Transverse colon (tissue), 4 donors: ENCODE measurements around the gene ZNF337. TPM values are rescaled to one million over a fixed set of nuclear protein-coding genes. Genes with fewer than 3 reads are reported as not detected.

ENCODE experiments used
- DNase-seq: peaks from one replicate; pipeline ENCODE4 v3.0.0-alpha.2; 2019
- H3K27ac ChIP-seq, 4 donors: fragments of 200-600 bp; sonication (generic); 2 replicates each; pipeline ENCODE4 v1.5.1; 2016 to 2018; ENCODE audit warnings: inconsistent platforms in 4 of 4
- H3K27me3 ChIP-seq: fragments of 200-600 bp; sonication (generic); 2 replicates; pipeline ENCODE4 v1.5.1; 2017; ENCODE audit warnings: inconsistent platforms
- H3K36me3 ChIP-seq, 4 donors: fragments of 200-600 bp; sonication (generic); 2 replicates each; pipeline ENCODE4 v1.5.1; 2017 to 2019; ENCODE audit warnings: inconsistent platforms in 4 of 4
- H3K4me1 ChIP-seq, 4 donors: fragments of 200-600 bp; sonication (generic); 2 replicates each; pipeline ENCODE4 v1.5.1; 2017 to 2020; ENCODE audit warnings: inconsistent platforms in 4 of 4
- H3K4me3 ChIP-seq, 4 donors: fragments of 200-600 bp; sonication (generic); 1 replicate in 1 of 4; 2 replicates in 3 of 4; pipeline versions ENCODE4 v1.5.1 to v1.6.1; 2017 to 2019; ENCODE audit warnings: inconsistent platforms in 4 of 4
- H3K9me3 ChIP-seq, 2 donors: fragments of 200-600 bp; sonication (generic); 2 replicates each; pipeline ENCODE4 v1.5.1; 2017 to 2019; ENCODE audit warnings: inconsistent platforms in 2 of 2
- EP300 ChIP-seq: sonication (generic); formaldehyde crosslinking; IDR thresholded peaks from one replicate; pipeline ENCODE4 v1.6.1; 2017; ENCODE audit warnings: antibody characterized with exemption, low read depth
- POLR2A ChIP-seq: fragments of 450-650 bp; IDR thresholded peaks from one replicate; pipeline ENCODE4 v1.6.1; 2016; ENCODE audit warnings: antibody characterized with exemption, mild to moderate bottlenecking, moderate library complexity
- POLR2AphosphoS5 ChIP-seq, 3 donors: sonication (generic); formaldehyde crosslinking; IDR thresholded peaks; one replicate each; pipeline ENCODE4 v1.6.1; 2016; ENCODE audit warnings: antibody characterized with exemption in 3 of 3
- WGBS, 2 donors: methylation state at CpG; one replicate each; pipeline ENCODE4 v1.1.5; 2018; ENCODE audit warnings: low coverage in 1 of 2; 5-methylcytosine and 5-hydroxymethylcytosine counted together
- in situ Hi-C, 4 donors: fragments of 200-750 bp; cut with MboI; loops; one replicate each; pipeline versions ENCODE4 v1.15.0 to v1.15.1; 2017; ENCODE audit warnings: low sequenced_read_pairs in 3 of 4, low pct_ligation_motif_present in 1 of 4, low pct_unique_long_range_greater_than_20kb in 1 of 4
- intact Hi-C: fragments of 100-400 bp; cut with DNase I; formaldehyde crosslinking; loops from one replicate; pipeline ENCODE4 v1.15.1; 2023; ENCODE audit warnings: low total_unique reads
- total RNA-seq, 4 donors: library from RNA; depleted of rRNA; stranded (reverse); fragments of >200 nt; gene quantifications; one replicate each; pipeline ENCODE4 v1.1.0, GENCODE V29; 2016
- TF ChIP-seq, protein P1 (sequence below), 5 experiments: fragments of 200-600 bp in 3 of 5; fragments of 450-650 bp in 2 of 5; sonication (generic) in 3 of 5; IDR thresholded peaks; 1 replicate in 2 of 5; 2 replicates in 3 of 5; pipeline ENCODE4 v1.5.1; 2016 to 2017; ENCODE audit warnings: antibody characterized with exemption in 5 of 5, inconsistent platforms in 3 of 5, mild to moderate bottlenecking in 2 of 5, moderate library complexity in 1 of 5

Gene ZNF337
- total RNA-seq, 4 donors from 2014 or later: 5.2 to 17.1 (median 11.0) TPM

DNA sequence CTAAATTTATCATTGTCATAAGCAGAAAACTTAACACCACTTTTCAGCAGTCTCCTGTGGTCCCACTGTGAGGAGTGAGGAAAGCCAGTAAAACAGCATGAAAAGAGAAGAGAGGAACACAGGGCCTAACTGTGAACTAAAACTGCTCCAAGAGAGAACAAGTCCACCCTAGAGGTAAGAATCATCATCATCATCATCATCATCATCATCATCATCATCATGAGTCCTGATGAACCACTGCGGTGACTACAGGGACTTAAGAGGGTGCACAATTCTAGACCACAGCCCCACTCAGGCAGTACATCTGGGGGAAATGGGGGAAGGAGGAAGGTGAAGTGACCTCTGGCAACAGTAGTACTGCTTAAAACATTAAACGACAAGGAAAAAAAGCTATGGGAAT lies 13.6 kb downstream of the ZNF337 start:
- WGBS, 2 donors: 83 to 85% methylated on average over 2 of the region's 2 CpGs
- no peak for DNase-seq
- TF ChIP-seq POLR2AphosphoS5 (IDR thresholded peaks at IDR 0.05) (no peak), POLR2A (no peak), EP300 (no peak)
- TF ChIP-seq, protein P1, sequence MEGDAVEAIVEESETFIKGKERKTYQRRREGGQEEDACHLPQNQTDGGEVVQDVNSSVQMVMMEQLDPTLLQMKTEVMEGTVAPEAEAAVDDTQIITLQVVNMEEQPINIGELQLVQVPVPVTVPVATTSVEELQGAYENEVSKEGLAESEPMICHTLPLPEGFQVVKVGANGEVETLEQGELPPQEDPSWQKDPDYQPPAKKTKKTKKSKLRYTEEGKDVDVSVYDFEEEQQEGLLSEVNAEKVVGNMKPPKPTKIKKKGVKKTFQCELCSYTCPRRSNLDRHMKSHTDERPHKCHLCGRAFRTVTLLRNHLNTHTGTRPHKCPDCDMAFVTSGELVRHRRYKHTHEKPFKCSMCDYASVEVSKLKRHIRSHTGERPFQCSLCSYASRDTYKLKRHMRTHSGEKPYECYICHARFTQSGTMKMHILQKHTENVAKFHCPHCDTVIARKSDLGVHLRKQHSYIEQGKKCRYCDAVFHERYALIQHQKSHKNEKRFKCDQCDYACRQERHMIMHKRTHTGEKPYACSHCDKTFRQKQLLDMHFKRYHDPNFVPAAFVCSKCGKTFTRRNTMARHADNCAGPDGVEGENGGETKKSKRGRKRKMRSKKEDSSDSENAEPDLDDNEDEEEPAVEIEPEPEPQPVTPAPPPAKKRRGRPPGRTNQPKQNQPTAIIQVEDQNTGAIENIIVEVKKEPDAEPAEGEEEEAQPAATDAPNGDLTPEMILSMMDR (IDR thresholded peaks at IDR 0.05): no peak
- Histone ChIP-seq H3K27ac (no peak overlapping the region), H3K36me3 (peaks cover 0 to 20% (median 9%) of the 10 kb centered on the region in 4 donors), H3K4me1 (no peaks in the 10 kb centered on the region), H3K4me3 (no peak overlapping the region), H3K9me3 (no peaks in the 10 kb centered on the region), H3K27me3 (no peaks in the 10 kb centered on the region)
- in situ Hi-C loops: loop anchor here in 1 of 4 donors (25.0 kb wide), 1 partner anchor 179 kb away; no protein-coding TSS in a partner anchor
- intact Hi-C loops: no loop called here

DNA sequence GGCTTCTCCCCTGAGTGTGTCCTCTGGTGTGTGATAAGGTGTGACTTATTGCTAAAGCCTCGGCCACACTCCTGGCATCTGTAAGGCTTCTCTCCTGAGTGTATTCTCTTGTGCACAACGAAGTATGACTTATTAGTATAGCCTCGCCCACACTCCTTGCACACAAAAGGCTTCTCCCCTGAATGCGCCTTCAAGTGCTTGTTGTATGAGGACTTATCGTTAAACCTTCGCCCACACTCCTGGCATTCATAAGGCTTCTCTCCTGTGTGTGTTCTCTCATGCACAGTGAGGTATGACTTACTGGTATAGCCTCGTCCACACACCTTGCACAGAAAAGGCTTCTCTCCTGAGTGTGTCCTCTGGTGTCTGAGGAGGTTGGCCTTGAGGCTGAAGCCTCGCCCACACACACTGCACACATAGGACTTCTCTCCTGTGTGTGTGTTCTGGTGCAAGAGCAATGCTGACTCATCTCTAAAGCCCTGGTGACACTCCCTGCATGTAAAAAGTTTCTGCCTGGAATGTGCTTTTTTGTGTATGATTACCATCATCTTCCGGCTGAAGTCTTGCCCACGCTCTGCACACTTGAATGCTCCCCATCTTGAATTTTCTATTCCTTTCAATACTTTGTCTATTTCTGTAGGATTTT lies 20.4 kb downstream of the ZNF337 start:
- Histone ChIP-seq H3K27me3 (no peaks in the 10 kb centered on the region), H3K27ac (no peak overlapping the region), H3K4me3 (no peak overlapping the region), H3K4me1 (no peaks in the 10 kb centered on the region), H3K36me3 (peaks cover 0 to 47% (median 15%) of the 10 kb centered on the region in 4 donors), H3K9me3 (no peaks in the 10 kb centered on the region)
- in situ Hi-C loops (loop anchor here in 1 of 4 donors (25.0 kb wide), 1 partner anchor 186 kb away; no protein-coding TSS in a partner anchor), intact Hi-C loops (no loop called here)
- 92 to 99% methylated on average over 8 to 10 of the region's 10 CpGs for WGBS, 2 donors
- TF ChIP-seq, protein P1 (IDR thresholded peaks at IDR 0.05): no peak
- no peak for TF ChIP-seq EP300
- TF ChIP-seq POLR2A: no peak
- TF ChIP-seq POLR2AphosphoS5 (IDR thresholded peaks at IDR 0.05): no peak
- DNase-seq: no peak

DNA sequence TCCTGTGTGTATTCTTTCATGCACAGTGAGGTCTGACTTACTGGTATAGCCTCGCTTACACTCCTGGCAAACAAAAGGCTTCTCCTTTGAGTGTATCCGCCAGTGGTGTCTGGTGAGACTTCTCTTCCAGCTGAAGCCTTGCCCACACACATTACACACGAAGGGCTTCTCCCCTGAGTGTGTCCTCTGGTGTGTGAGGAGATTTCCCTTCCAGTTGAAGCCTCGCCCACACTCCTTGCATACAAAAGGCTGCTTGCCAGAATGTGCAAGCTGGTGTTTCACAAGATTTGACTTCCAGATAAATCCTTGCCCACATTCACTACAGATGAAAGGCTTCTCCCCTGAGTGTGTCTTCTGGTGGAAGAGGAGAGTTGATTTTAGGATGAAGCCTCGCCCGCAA lies 21.5 kb downstream of the ZNF337 start:
- no peaks in the 10 kb centered on the region for H3K9me3 ChIP-seq
- no peaks in the 10 kb centered on the region for H3K4me1 ChIP-seq
- no peak for TF ChIP-seq POLR2A
- TF ChIP-seq EP300: no peak
- TF ChIP-seq, protein P1 (IDR thresholded peaks at IDR 0.05): no peak
- no peak for TF ChIP-seq POLR2AphosphoS5 (IDR thresholded peaks at IDR 0.05)
- WGBS, 2 donors: 93 to 100% methylated on average over 3 to 6 of the region's 6 CpGs
- H3K27ac ChIP-seq: no peak overlapping the region
- H3K4me3 ChIP-seq: no peak overlapping the region
- intact Hi-C loops (no loop called here), in situ Hi-C loops (loop anchor here in 1 of 4 donors (25.0 kb wide), 1 partner anchor 187 kb away; no protein-coding TSS in a partner anchor)
- no peak for DNase-seq
- H3K36me3 ChIP-seq: peaks cover 0 to 41% (median 13%) of the 10 kb centered on the region in 4 donors
- no peaks in the 10 kb centered on the region for H3K27me3 ChIP-seq

DNA sequence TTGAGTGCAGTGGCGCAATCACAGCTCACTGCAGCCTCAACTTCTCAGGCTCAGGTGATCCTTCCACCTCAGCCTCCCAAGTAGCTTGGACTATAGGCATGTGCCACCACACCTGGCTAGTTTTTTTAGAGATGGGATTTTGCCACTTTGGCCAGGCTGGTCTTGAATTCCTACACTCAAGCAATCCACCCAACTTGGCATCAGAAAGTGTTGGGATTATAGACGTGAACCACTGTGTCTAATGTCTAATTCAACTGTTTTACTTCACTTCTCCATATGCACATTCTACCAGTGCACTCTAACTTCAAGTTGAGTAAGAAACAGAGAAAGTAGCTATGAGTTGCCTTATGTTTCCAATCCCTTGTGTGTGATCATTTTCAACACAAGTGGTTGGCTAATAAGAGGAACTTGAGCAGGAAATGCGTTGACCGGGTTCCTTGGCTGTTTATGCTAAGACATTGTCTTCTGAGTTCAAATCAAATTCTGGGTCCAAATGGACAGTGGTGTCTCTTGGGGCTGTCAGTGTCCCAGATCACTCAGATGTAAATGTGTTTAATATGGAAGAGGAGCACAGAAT lies 23.9 kb downstream of the ZNF337 start:
- WGBS, 2 donors: 92 to 100% methylated on average over 1 to 4 of the region's 4 CpGs
- in situ Hi-C loops: no loop called here
- no peak for DNase-seq
- H3K36me3 ChIP-seq: peaks cover 0 to 30% (median 13%) of the 10 kb centered on the region in 4 donors
- intact Hi-C loops: no loop called here
- TF ChIP-seq, protein P1 (IDR thresholded peaks at IDR 0.05): no peak
- TF ChIP-seq EP300 (no peak), POLR2A (no peak), POLR2AphosphoS5 (IDR thresholded peaks at IDR 0.05) (no peak)
- no peaks in the 10 kb centered on the region for H3K9me3 ChIP-seq
- H3K4me3 ChIP-seq: no peak overlapping the region
- no peak overlapping the region for H3K27ac ChIP-seq
- no peaks in the 10 kb centered on the region for H3K4me1 ChIP-seq
- no peaks in the 10 kb centered on the region for H3K27me3 ChIP-seq
